Heart right ventricle (tissue), 16 donors: ENCODE measurements around the gene DDX4. TPM values are rescaled to one million over a fixed set of nuclear protein-coding genes. Genes with fewer than 3 reads are reported as not detected.
"Not testable (repeated sequence)": the region's sequence is repeated elsewhere in the genome, so short reads cannot be mapped to it uniquely, and the experiment has no call there.

Experiments used
- ATAC-seq, 8 donors: fragments of 200-7000 bp; cut with Tn5 transposase; one replicate each; pipeline ENCODE4 v1.9.1; 2020; ENCODE audit warnings: mild to moderate bottlenecking in 8 of 8, moderate library complexity in 8 of 8, moderate number of reproducible peaks in 1 of 8
- DNase-seq, 2 donors: peaks; one replicate each; pipeline ENCODE4 v3.0.0-alpha.2; 2020
- H3K27ac ChIP-seq, 10 donors: fragments of 200-600 bp; sonication (generic) in 2 of 10; one replicate each; pipeline versions ENCODE4 v1.5.0 to v1.8.0; 2020 to 2022; ENCODE audit warnings: mild to moderate bottlenecking in 3 of 10
- H3K27me3 ChIP-seq, 7 donors: fragments of 200-600 bp; one replicate each; pipeline ENCODE4 v1.8.0; 2021 to 2022; ENCODE audit warnings: mild to moderate bottlenecking in 2 of 7
- H3K36me3 ChIP-seq, 9 donors: fragments of 200-600 bp; sonication (generic) in 1 of 9; one replicate each; pipeline versions ENCODE4 v1.5.0 to v1.8.0; 2020 to 2022; ENCODE audit warnings: mild to moderate bottlenecking in 2 of 9
- H3K4me1 ChIP-seq, 9 donors: fragments of 200-600 bp; sonication (generic) in 1 of 9; one replicate each; pipeline versions ENCODE4 v1.5.0 to v1.8.0; 2020 to 2022; ENCODE audit warnings: mild to moderate bottlenecking in 4 of 9
- H3K4me3 ChIP-seq, 10 donors: fragments of 200-600 bp; sonication (generic) in 2 of 10; one replicate each; pipeline versions ENCODE4 v1.5.0 to v1.8.0; 2020 to 2022; ENCODE audit warnings: mild to moderate bottlenecking in 7 of 10, moderate library complexity in 2 of 10
- H3K9me3 ChIP-seq, 11 donors: fragments of 200-600 bp in 10 of 11; sonication (generic) in 2 of 11; one replicate each; pipeline versions ENCODE4 v1.5.0 to v1.8.0; 2013 to 2022; ENCODE audit warnings: mild to moderate bottlenecking in 2 of 11, control low read depth in 1 of 11, moderate library complexity in 1 of 11
- WGBS, 2 donors: extraction: QIAGEN DNeasy Blood & Tissue Kit; methylation state at CpG; one replicate each; pipeline ENCODE4 v1.1.7; 2013; ENCODE audit warnings: inconsistent platforms in 1 of 2; 5-methylcytosine and 5-hydroxymethylcytosine counted together
- intact Hi-C, 10 donors: fragments of 100-400 bp; cut with DNase I; formaldehyde crosslinking; loops; one replicate each; pipeline versions ENCODE4 v1.11.1 to v1.14.2; 2022
- polyA plus RNA-seq, 2 donors: library from polyadenylated mRNA; stranded (reverse); fragments of 200-250 nt; gene quantifications; one replicate each; pipeline ENCODE4 v1.2.3, GENCODE V29; 2013
- total RNA-seq, 10 donors: library from RNA; stranded (reverse); fragmentation: NEBNext Ultra II Directional in 3 of 10; extraction: Animal tissue kit (Norgen Biotek cat#: 25700) in 3 of 10; gene quantifications; one replicate each; pipeline versions ENCODE4 v1.2.1 to v1.2.4, GENCODE V29; 2021 to 2023
- TF ChIP-seq, protein P1 (sequence below), 9 donors: fragments of 200-600 bp; sonication (generic) in 2 of 9; IDR thresholded peaks; one replicate each; pipeline versions ENCODE4 v1.5.0 to v1.8.0; 2021 to 2022; ENCODE audit warnings: antibody characterized with exemption in 9 of 9, mild to moderate bottlenecking in 5 of 9, moderate library complexity in 1 of 9
- donor health status: Arrhythmogenic right ventricular cardiomyopathy.
- donor health status: ischemic (EF 13 %, LVEDD 7.1; RV severe dilation, severe dysfunction).
- donor health status: healthy with polysubstance abuse.
- donor health status: DM: no; HTN: yes; CAD: no.
- donor health status: DM: no; HTN: no; CAD: no.
- donor health status: ischemic (EF 25% LVEDD 6.9; RV normal size, moderate dysfunction).
- donor health status: ischemic (EF 25% LVEDD 5.7; RV mildly dilated, moderate dysfunction).
- donor health status: healthy.
- donor health status: DM: yes; HTN: yes; CAD: no.
- donor health status: Ischemic cardiomyopathy.
- donor health status: ischemic (EF 35%, LVEDD 5.7; RV mildly dilated, moderate dysfunction).
- donor health status: nonischemic (EF 11% LVEDD 7.7; RV severe dilation, severe dysfunction).
- donor health status: DM: yes; HTN: yes; CAD: no.
- donor health status: PGD.
- donor health status: ischemic (EF 29% LVEDD 5.4; RV normal size, mild dysfunction).
- donor health status: nonischemic (EF 23%, LVEDD 6.1; RV moderate dilation, normal function).

The DDX4 gene
- total and polyA plus RNA-seq, 12 donors, result not detected

DNA sequence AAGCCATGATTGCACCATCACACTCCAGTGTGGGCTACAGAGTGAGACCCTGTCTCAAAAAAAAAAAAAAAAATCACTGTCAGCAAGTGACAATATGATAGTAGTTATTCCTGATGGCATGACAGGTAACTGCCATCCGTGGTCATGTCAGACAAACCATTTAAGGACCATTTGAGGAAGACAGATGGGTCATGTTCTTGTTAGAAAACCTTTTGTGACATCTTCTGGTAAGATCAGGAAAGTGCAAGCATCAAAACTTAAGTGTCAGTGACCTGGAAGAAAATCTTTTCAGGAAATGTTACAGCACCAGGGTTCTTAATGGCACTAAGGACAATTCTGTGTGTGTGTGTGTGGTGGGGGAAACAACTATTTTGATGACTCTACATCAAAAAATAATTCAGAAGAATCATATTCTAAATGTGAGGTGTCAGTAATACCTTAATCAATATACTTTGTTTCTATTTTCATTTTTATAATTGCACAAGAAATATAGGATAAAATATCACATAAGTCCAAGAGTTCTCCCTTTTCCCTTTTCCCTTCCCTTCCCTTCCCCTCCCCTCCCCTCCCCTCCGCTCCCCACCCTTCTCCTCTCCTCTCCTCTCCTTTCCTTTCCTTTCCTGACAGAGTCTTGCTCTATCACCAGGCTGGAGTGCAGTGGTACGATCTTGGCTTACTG lies 43.6 kb upstream of the DDX4 start:
- intact Hi-C loops, result loop anchor here in 8 of 10 donors (1.0 to 10.0 kb wide), 9 partner anchors 92 to 519 kb away; partner anchors contain the start of genes PLPP1 (in 3 of the 8) and CDC20B (in 1 of the 8)
- H3K4me3 ChIP-seq, result no peak overlapping the region
- peaks cover 0 to 24% (median 0%) of the 10 kb centered on the region in 9 donors for H3K36me3 ChIP-seq
- WGBS, 2 donors, result 62 to 67% methylated on average over 3 of the region's 3 CpGs
- TF ChIP-seq, protein P1, sequence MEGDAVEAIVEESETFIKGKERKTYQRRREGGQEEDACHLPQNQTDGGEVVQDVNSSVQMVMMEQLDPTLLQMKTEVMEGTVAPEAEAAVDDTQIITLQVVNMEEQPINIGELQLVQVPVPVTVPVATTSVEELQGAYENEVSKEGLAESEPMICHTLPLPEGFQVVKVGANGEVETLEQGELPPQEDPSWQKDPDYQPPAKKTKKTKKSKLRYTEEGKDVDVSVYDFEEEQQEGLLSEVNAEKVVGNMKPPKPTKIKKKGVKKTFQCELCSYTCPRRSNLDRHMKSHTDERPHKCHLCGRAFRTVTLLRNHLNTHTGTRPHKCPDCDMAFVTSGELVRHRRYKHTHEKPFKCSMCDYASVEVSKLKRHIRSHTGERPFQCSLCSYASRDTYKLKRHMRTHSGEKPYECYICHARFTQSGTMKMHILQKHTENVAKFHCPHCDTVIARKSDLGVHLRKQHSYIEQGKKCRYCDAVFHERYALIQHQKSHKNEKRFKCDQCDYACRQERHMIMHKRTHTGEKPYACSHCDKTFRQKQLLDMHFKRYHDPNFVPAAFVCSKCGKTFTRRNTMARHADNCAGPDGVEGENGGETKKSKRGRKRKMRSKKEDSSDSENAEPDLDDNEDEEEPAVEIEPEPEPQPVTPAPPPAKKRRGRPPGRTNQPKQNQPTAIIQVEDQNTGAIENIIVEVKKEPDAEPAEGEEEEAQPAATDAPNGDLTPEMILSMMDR (IDR thresholded peaks at IDR 0.05), result peak in 8 of 9 donors; percentile 12 to 62 (median 52)
- H3K9me3 ChIP-seq, result no peaks in the 10 kb centered on the region
- H3K27me3 ChIP-seq, result no peaks in the 10 kb centered on the region
- no peak overlapping the region for H3K27ac ChIP-seq
- ATAC-seq (peak in 4 of 8 donors; percentile 32 to 62 (median 39)), DNase-seq (no peak)
- peaks cover 6 to 29% (median 17%) of the 10 kb centered on the region in 9 donors for H3K4me1 ChIP-seq

DNA sequence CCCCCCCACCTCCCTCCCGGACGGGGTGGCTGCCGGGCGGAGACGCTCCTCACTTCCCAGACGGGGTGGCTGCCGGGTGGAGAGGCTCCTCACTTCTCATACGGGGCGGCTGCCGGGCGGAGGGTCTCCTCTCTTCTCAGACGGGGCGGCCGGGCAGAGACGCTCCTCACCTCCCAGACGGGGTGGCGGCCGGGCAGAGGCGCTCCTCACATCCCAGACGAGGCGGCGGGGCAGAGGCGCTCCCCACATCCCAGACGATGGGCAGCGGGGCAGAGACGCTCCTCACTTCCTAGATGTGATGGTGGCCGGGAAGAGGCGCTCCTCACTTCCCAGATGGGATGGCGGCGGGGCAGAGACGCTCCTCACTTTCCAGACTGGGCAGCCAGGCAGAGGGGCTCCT lies 41.2 kb upstream of the DDX4 start:
- not testable (repeated sequence) for ATAC-seq, H3K9me3 ChIP-seq, H3K27ac ChIP-seq, H3K4me3 ChIP-seq, H3K27me3 ChIP-seq, DNase-seq
- intact Hi-C loops, result loop anchor here in 1 of 10 donors (10.0 kb wide), 1 partner anchor 522 kb away; the partner anchor contains the start of gene CDC20B
- WGBS, 2 donors, result 96 to 100% methylated on average over 3 to 25 of the region's 31 CpGs
- peaks cover 0 to 24% (median 0%) of the 10 kb centered on the region in 9 donors for H3K36me3 ChIP-seq
- H3K4me1 ChIP-seq, result peaks cover 0 to 15% (median 5%) of the 10 kb centered on the region in 9 donors

DNA sequence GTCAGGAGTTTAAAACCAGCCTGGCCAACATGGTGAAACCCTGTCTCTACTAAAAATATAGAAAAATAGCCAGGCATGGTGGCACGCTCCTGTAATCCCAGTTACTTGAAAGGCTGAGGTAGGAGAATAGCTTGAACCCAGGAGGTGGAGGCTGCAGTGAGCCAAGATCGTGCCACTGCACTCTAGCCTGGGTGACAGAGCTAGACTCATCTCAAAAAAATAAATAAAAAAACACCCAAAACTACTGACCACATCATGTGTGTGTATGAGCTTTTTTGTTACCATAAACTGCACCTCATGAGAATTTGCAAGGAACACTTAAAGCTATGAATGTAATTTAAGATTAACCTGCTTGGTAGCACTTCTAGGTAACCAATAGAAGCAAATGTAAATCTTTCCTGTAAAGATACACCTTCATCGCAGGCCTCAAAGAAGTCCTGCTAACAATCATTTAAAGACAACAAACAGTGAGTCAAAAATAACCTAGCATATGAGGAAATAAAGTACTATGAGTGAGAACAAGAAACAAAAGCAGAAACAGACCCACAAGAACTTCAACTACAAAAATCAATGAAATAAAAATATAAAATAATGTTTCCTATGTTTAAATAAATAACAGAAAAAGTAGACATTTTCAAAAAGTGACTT lies 38.7 kb upstream of the DDX4 start:
- 77 to 87% methylated on average over 3 of the region's 3 CpGs for WGBS, 2 donors
- H3K4me1 ChIP-seq, result peaks cover 0 to 11% (median 4%) of the 10 kb centered on the region in 9 donors
- TF ChIP-seq, protein P1 (IDR thresholded peaks at IDR 0.05), result no peak
- no peaks in the 10 kb centered on the region for H3K9me3 ChIP-seq
- no peak for DNase-seq
- intact Hi-C loops, result loop anchor here in 1 of 10 donors (10.0 kb wide), 1 partner anchor 524 kb away; the partner anchor contains the start of gene CDC20B
- H3K27me3 ChIP-seq, result no peaks in the 10 kb centered on the region
- no peak for ATAC-seq
- H3K27ac ChIP-seq, result no peak overlapping the region
- peaks cover 0 to 32% (median 0%) of the 10 kb centered on the region in 9 donors for H3K36me3 ChIP-seq
- no peak overlapping the region for H3K4me3 ChIP-seq

DNA sequence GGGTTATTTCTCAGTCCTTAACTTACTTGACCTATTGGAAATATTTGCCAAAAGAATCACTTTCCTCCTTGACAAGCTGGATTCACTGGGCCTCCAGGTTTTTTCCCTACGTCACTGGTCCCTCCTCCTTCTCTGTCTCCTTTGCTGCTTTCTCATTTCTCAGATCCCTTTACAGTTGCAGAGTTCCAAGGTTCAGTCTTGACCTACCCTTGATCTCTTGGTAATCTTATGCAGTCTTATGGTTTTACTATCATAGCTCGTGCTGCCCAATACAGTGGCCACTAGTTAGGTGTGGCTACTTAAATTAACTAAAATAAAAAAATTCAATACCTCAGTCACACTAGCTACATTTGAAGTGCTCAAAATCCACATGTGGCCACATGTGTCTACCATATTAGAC lies 37.1 kb upstream of the DDX4 start:
- H3K27ac ChIP-seq, result no peak overlapping the region
- no peak for ATAC-seq

More for the DNA sequence above, 37.1 kb upstream of the DDX4 start:
- WGBS, 2 donors, result 49 to 79% methylated on average over 2 of the region's 2 CpGs
- H3K4me3 ChIP-seq, result no peak overlapping the region
- H3K27me3 ChIP-seq, result no peaks in the 10 kb centered on the region
- H3K4me1 ChIP-seq, result peaks cover 0 to 11% (median 4%) of the 10 kb centered on the region in 9 donors
- TF ChIP-seq, protein P1 (IDR thresholded peaks at IDR 0.05), result no peak
- H3K9me3 ChIP-seq, result no peaks in the 10 kb centered on the region
- intact Hi-C loops, result loop anchor here in 3 of 10 donors (10.0 kb wide), 1 partner anchor 526 kb away; the partner anchor contains the start of gene CDC20B (in 3 of the 3)
- peaks cover 0 to 32% (median 0%) of the 10 kb centered on the region in 9 donors for H3K36me3 ChIP-seq
- DNase-seq, result no peak
